Measurements from ENCODE around the gene TMEM240. TPM values are rescaled to one million over a fixed set of nuclear protein-coding genes. Genes with fewer than 3 reads are reported as not detected.

Gene TMEM240
- total RNA-seq, 6 experiments from 2014 or later = 2.8 to 5.1 (median 4.1) TPM

DNA sequence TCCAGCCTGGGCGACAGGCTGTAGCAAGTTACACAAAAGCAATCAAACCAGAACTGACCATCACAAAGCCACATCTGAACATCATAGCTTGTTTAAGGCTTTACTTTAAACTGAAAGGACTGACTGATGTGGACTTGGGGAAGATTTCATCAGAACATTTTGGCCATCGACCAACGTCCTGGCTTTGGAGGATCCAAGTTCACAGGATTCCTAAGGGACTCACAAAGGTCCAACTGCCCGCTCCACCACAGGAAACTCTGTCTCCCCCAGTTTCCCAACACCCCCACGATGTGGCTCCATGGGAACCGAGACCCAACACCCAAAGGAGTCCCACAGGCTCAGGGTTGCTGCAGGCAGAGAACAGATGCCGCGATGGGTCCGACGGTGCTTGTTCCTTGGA, 24.9 kb upstream of the TMEM240 start:
- Mint-ChIP-seq H3K27me3 (ENCODE audit: insufficient read depth) (no peaks in the 10 kb centered on the region; the same call in 1 of the 2 replicates), H3K9me3 (no peaks in the 10 kb centered on the region), H3K4me1 (ENCODE audit: low read depth) (peaks cover 17% of the 10 kb centered on the region), H3K27ac (no peak overlapping the region), H3K36me3 (ENCODE audit: low read depth) (peaks cover 46% of the 10 kb centered on the region), H3K4me3 (no peak overlapping the region)
- DNase-seq = no peak
- no peak for TF ChIP-seq CTCF (IDR thresholded peaks at IDR 0.05)

DNA sequence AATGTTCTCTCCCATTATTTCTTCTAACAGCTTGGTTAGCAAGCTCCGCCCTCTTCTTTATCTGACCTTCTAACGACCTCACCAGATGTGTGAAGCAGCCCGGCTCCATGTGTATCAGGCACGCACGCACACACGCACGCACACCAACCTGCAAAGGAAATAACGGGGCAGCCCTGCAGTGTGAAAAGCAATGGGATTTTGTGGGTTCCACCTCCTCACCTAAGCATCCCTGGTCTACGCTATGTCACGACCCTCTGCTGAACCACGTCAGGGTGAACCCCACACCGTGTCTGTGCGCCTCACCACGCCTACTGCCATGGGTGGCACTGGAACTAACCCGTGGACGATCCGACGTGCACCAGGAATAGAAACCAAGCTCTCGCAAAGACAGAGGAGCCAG, 23.8 kb upstream of the TMEM240 start:
- H3K27me3 Mint-ChIP-seq (ENCODE audit: insufficient read depth) = no peaks in the 10 kb centered on the region; the same call in 1 of the 2 replicates
- H3K9me3 Mint-ChIP-seq = no peaks in the 10 kb centered on the region
- H3K27ac Mint-ChIP-seq = no peak overlapping the region
- H3K36me3 Mint-ChIP-seq (ENCODE audit: low read depth) = peaks cover 35% of the 10 kb centered on the region
- H3K4me1 Mint-ChIP-seq (ENCODE audit: low read depth) = peaks cover 7% of the 10 kb centered on the region; the same call in 1 of the 2 replicates
- no peak for DNase-seq
- no peak for TF ChIP-seq CTCF (IDR thresholded peaks at IDR 0.05)
- H3K4me3 Mint-ChIP-seq = no peak overlapping the region

DNA sequence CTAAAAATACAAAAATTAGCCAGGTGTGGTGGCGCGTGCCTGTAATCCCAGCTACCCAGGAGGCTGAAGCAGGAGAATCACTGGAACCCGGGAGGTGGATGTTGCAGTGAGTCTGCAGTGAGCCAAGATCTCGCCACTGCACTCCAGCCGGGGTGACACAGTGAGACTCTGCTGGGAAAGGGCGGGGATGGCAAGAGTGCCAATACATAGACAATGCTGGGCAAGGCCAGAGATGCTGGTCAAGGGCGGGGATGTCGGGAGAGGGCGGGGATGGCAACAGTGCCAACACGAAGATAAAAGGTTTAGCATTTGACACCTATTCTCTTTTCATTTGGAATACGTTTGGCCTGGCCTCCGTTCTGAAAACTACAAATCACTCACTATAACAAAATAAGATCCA, 23.3 kb upstream of the TMEM240 start:
- Mint-ChIP-seq H3K9me3 (no peaks in the 10 kb centered on the region), H3K27me3 (ENCODE audit: insufficient read depth) (no peaks in the 10 kb centered on the region; the same call in 1 of the 2 replicates), H3K36me3 (ENCODE audit: low read depth) (peaks cover 34% of the 10 kb centered on the region), H3K4me3 (no peak overlapping the region), H3K27ac (no peak overlapping the region), H3K4me1 (ENCODE audit: low read depth) (0 out of 2 replicates have a peak, but pooled peaks cover 5% of the 10 kb centered on the region)
- no peak for DNase-seq
- TF ChIP-seq CTCF (IDR thresholded peaks at IDR 0.05) = no peak

GRCh38 chr1:1562556-1563195, 22.3 kb upstream of the TMEM240 start:
- Mint-ChIP-seq H3K4me1 (ENCODE audit: low read depth) (0 out of 2 replicates have a peak, but pooled peaks cover 5% of the 10 kb centered on the region), H3K4me3 (no peak overlapping the region), H3K9me3 (no peaks in the 10 kb centered on the region), H3K36me3 (ENCODE audit: low read depth) (peaks cover 34% of the 10 kb centered on the region), H3K27ac (no peak overlapping the region), H3K27me3 (ENCODE audit: insufficient read depth) (no peaks in the 10 kb centered on the region; the same call in 1 of the 2 replicates)
- DNase-seq = no peak
- TF ChIP-seq CTCF (IDR thresholded peaks at IDR 0.05) = no peak

GRCh38 chr1:1561801-1562470, 21.5 kb upstream of the TMEM240 start:
- peaks cover 29% of the 10 kb centered on the region for H3K36me3 Mint-ChIP-seq (ENCODE audit: low read depth)
- no peak for DNase-seq

More at GRCh38 chr1:1561801-1562470, 21.5 kb upstream of the TMEM240 start:
- Mint-ChIP-seq H3K27me3 (ENCODE audit: insufficient read depth) (no peaks in the 10 kb centered on the region; the same call in 1 of the 2 replicates), H3K4me1 (ENCODE audit: low read depth) (no peaks in the 10 kb centered on the region), H3K27ac (no peak overlapping the region), H3K9me3 (no peaks in the 10 kb centered on the region), H3K4me3 (no peak overlapping the region)
- TF ChIP-seq CTCF (IDR thresholded peaks at IDR 0.05) = no peak

Data from HFFc6 (cell line).